Neural cell (in vitro differentiated cells): ENCODE data around the gene NRP2.

Experiments
- CTCF ChIP-seq: fragments of 450-650 bp; IDR thresholded peaks from 2 replicates; pipeline ENCODE4 v1.5.1; 2014; ENCODE audit warnings: antibody characterized with exemption, mild to moderate bottlenecking, moderate library complexity; ENCODE audit not compliant: poor library complexity, severe bottlenecking
- EP300 ChIP-seq: fragments of 450-650 bp; conservative IDR thresholded peaks from 2 replicates; pipeline ENCODE4 v1.6.1; 2014; ENCODE audit warnings: antibody characterized with exemption, mild to moderate bottlenecking, moderate library complexity; ENCODE audit not compliant: poor library complexity, severe bottlenecking
- EZH2 ChIP-seq: fragments of 200-600, 300-800 bp; shearing (Covaris generic), sonication (generic); IDR thresholded peaks from 2 replicates; pipeline ENCODE4 v1.6.1; 2014; ENCODE audit warnings: antibody characterized with exemption, low read length, borderline replicate concordance, mild to moderate bottlenecking; ENCODE audit not compliant: insufficient read depth, poor library complexity, severe bottlenecking
- MXI1 ChIP-seq: fragments of 450-650 bp; conservative IDR thresholded peaks from 2 replicates; pipeline ENCODE4 v1.6.1; 2014; ENCODE audit warnings: antibody characterized with exemption, mild to moderate bottlenecking; ENCODE audit not compliant: poor library complexity, severe bottlenecking
- POLR2AphosphoS5 ChIP-seq: IDR thresholded peaks from 2 replicates; pipeline ENCODE4 v1.6.1; 2012
- RAD21 ChIP-seq: fragments of 450-650 bp; conservative IDR thresholded peaks from 2 replicates; pipeline ENCODE4 v1.6.1; 2014; ENCODE audit warnings: antibody characterized with exemption, mild to moderate bottlenecking, moderate library complexity
- REST ChIP-seq: IDR thresholded peaks from 2 replicates; pipeline ENCODE4 v1.6.1; 2012; ENCODE audit warnings: borderline replicate concordance
- SMC3 ChIP-seq: fragments of 450-650 bp; conservative IDR thresholded peaks from 2 replicates; pipeline ENCODE4 v1.6.1; 2014; ENCODE audit warnings: antibody characterized with exemption, mild to moderate bottlenecking, moderate library complexity; ENCODE audit not compliant: poor library complexity
- TAF1 ChIP-seq: IDR thresholded peaks from 2 replicates; pipeline ENCODE4 v1.6.1; 2012; ENCODE audit warnings: low read depth

GRCh38 chr2:205726506-205726905 is 44.2 kb downstream of the NRP2 start:
- TF ChIP-seq CTCF (no peak), EZH2 (no peak), EP300 (no peak), POLR2AphosphoS5 (no peak), REST (no peak), TAF1 (no peak), RAD21 (no peak), SMC3 (no peak), MXI1 (no peak)
